Measurements from ENCODE around the gene SLC39A3. TPM values are rescaled to one million over a fixed set of nuclear protein-coding genes. Genes with fewer than 3 reads are reported as not detected.
A peak's percentile ranks its signal among the peaks of the same experiment; 100 is the strongest.

Gene SLC39A3
- total RNA-seq = 22.6 TPM
- long read RNA-seq, transcript SLC39A3-201 (3 exons, 1,502 nt) = major isoform, 50 of 58 reads
- long read RNA-seq, partial matches to known transcripts = 4 of 58 reads
- long read RNA-seq, other reads (novel, unspliced or antisense) = 3 of 58 reads

DNA sequence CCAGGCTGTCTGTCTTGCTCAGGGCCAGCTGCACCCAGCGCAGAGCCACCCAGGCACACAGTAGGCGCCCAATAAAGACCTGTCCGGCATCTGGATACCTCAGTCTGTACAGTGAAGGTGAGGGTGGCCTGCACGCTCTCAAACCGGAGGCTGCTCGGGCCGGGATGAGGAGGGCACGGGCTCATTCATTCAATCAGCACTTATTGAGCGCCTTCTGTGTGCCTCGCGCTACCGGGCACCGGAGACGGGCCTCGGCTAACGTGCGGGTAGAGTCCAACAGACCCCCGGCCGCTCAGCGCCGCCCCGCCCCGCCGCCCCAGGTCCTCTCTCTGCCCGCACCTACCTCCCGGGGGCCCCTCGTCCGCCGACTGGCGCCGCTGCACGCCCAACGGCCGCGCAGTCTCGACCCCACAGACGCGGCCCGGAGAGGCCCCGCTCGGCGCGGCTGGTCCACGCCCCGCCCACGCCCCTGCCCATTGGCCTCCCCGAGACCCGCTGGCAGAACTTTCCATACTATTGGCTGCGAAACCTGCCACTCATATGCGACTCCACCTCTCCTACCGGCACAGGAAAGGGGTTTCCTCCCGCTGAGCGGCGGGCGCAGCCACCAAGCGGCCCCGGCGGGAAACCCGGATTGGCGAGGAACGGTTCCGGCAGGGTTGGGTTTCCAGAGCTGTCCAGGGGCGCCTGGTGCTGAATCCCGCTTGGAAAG is at the start of gene SLC39A3:
Gene SLC39A3, minus strand, starts transcription at position 416 of the 712 bp plus-strand sequence. CDS start 2,760 bp downstream, outside the sequence.
- H3K4me1 ChIP-seq = peaks cover 18% of the 10 kb centered on the region
- H3K27ac ChIP-seq (replicated peaks) = peak within 1 kb of the TSS; percentile 80

GRCh38 chr19:2788237-2788636 is 48.4 kb upstream of the SLC39A3 start:
- no peak for TF ChIP-seq CTCF (IDR thresholded peaks at IDR 0.05; ENCODE audit: borderline replicate concordance)
- Histone ChIP-seq H3K4me3 (no peak overlapping the region), H3K27me3 (ENCODE audit: low read depth) (no peaks in the 10 kb centered on the region), H3K9me3 (replicated peaks) (no peaks in the 10 kb centered on the region), H3K36me3 (peaks cover 13% of the 10 kb centered on the region), H3K27ac (replicated peaks) (no peak overlapping the region), H3K4me1 (peaks cover 35% of the 10 kb centered on the region)
- DNase-seq = no peak
- intact Hi-C loops (cut with micrococcal nuclease) = no loop called here

More for the DNA sequence above, at the start of gene SLC39A3:
- peak; percentile 49 for TF ChIP-seq CTCF (IDR thresholded peaks at IDR 0.05; ENCODE audit: borderline replicate concordance)
- Histone ChIP-seq H3K9me3 (replicated peaks) (peaks cover 6% of the 10 kb centered on the region), H3K4me3 (peak within 1 kb of the TSS; percentile 98), H3K36me3 (peaks cover 23% of the 10 kb centered on the region), H3K27me3 (ENCODE audit: low read depth) (peaks cover 7% of the 10 kb centered on the region)
- DNase-seq = peak; percentile 97
- intact Hi-C loops (cut with micrococcal nuclease) = no loop called here

GRCh38 chr19:2787115-2787514 is 47.3 kb upstream of the SLC39A3 start:
- Histone ChIP-seq H3K4me1 (peaks cover 44% of the 10 kb centered on the region), H3K4me3 (no peak overlapping the region), H3K27ac (replicated peaks) (no peak overlapping the region), H3K9me3 (replicated peaks) (no peaks in the 10 kb centered on the region), H3K36me3 (peaks cover 13% of the 10 kb centered on the region), H3K27me3 (ENCODE audit: low read depth) (no peaks in the 10 kb centered on the region)
- TF ChIP-seq CTCF (IDR thresholded peaks at IDR 0.05; ENCODE audit: borderline replicate concordance) = no peak
- DNase-seq = no peak
- intact Hi-C loops (cut with micrococcal nuclease) = no loop called here

DNA sequence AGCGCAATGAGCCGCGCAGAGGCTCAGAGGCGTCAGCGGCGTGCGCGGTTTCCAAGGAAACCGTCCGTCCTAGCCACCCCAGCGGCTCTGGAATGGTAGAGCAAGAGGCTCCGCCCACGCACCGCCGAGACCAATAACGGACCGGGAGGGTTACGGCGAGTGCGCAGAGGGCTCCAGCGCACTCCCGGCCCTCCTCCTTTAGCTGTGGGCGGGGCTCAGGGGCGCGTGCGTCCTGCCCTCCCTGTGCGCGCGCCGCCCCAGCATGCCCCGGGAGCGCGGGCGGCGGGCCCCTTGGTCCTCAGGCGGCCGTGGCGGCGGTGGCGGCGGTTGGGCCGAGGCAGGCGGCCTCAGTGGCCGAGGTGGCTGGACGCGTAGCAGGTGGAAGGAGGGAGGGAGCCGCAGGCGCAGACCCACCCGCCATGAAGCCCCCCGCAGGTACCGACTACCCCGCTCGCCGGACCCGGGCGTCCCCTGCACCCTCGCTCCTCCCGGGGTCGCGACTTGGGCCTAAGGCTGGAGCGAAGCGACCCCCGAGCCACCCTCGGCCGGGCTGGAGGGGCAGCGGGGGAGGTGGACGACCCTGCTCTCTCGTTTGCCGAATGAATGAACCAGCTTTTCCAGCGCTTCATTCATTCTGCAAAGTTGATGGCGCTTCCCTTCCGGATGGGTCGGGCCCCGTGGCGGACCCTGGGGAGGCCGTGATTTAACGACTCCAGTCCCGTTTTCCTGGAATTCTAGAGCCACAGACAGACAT is 45.6 kb upstream of the SLC39A3 start, which contains the start of gene THOP1:
Gene THOP1, plus strand, starts transcription at position 260 of the 754 bp plus-strand sequence. Its CDS starts 160 bp downstream, at position 420.
- Histone ChIP-seq H3K36me3 (peaks cover 2% of the 10 kb centered on the region), H3K27me3 (ENCODE audit: low read depth) (no peaks in the 10 kb centered on the region), H3K27ac (replicated peaks) (peak within 1 kb of the TSS; percentile 81), H3K4me1 (peaks cover 61% of the 10 kb centered on the region), H3K9me3 (replicated peaks) (no peaks in the 10 kb centered on the region), H3K4me3 (peak within 1 kb of the TSS; percentile 93)
- intact Hi-C loops (cut with micrococcal nuclease) = no loop called here
- TF ChIP-seq CTCF (IDR thresholded peaks at IDR 0.05; ENCODE audit: borderline replicate concordance) = no peak
- DNase-seq = peak; percentile 99

GRCh38 chr19:2783781-2784145 is 43.9 kb upstream of the SLC39A3 start:
- Histone ChIP-seq H3K9me3 (replicated peaks) (no peaks in the 10 kb centered on the region), H3K4me1 (peaks cover 78% of the 10 kb centered on the region), H3K4me3 (peak overlapping the region; percentile 100), H3K36me3 (no peaks in the 10 kb centered on the region), H3K27ac (replicated peaks) (peak overlapping the region; percentile 98), H3K27me3 (ENCODE audit: low read depth) (no peaks in the 10 kb centered on the region)
- intact Hi-C loops (cut with micrococcal nuclease) = no loop called here
- DNase-seq = no peak
- no peak for TF ChIP-seq CTCF (IDR thresholded peaks at IDR 0.05; ENCODE audit: borderline replicate concordance)
